Choroid plexus epithelial cell (primary cell): ENCODE data around the gene CRACR2A.
A peak's percentile ranks its signal among the peaks of the same experiment; 100 is the strongest.

ENCODE experiments used
- DNase-seq: peaks from one replicate; pipeline ENCODE4 v3.0.0-alpha.2; 2010; ENCODE audit warnings: low read depth
- H3K4me3 ChIP-seq: 2 replicates; pipeline ENCODE4 v1.5.1; 2011; ENCODE audit warnings: low read depth, mild to moderate bottlenecking, control low read depth, low read length, moderate library complexity
- CTCF ChIP-seq: conservative IDR thresholded peaks from 2 replicates; pipeline ENCODE4 v1.5.1; 2011; ENCODE audit warnings: low read depth, mild to moderate bottlenecking, control low read depth, inconsistent platforms, low read length, moderate library complexity

Gene CRACR2A

GRCh38 chr12:3600039-3600720, 152.7 kb downstream of the CRACR2A start:
- DNase-seq: peak; percentile 47
- no peak overlapping the region for H3K4me3 ChIP-seq
- no peak for TF ChIP-seq CTCF

GRCh38 chr12:3598896-3599860, 153.7 kb downstream of the CRACR2A start:
- TF ChIP-seq CTCF: no peak
- DNase-seq: no peak

GRCh38 chr12:3597526-3598210, 155.2 kb downstream of the CRACR2A start:
- no peak overlapping the region for H3K4me3 ChIP-seq
- no peak for DNase-seq
- TF ChIP-seq CTCF: no peak

More at GRCh38 chr12:3598896-3599860, 153.7 kb downstream of the CRACR2A start:
- H3K4me3 ChIP-seq: no peak overlapping the region

- no peak for DNase-seq
- TF ChIP-seq CTCF: no peak
- H3K4me3 ChIP-seq: no peak overlapping the region
These were observed 156.1 kb downstream of the CRACR2A start for GRCh38 chr12:3596703-3597415.

GRCh38 chr12:3595721-3596120, 157.2 kb downstream of the CRACR2A start:
- H3K4me3 ChIP-seq: no peak overlapping the region
- no peak for DNase-seq
- no peak for TF ChIP-seq CTCF

GRCh38 chr12:3594966-3595365, 157.9 kb downstream of the CRACR2A start:
- no peak overlapping the region for H3K4me3 ChIP-seq
- TF ChIP-seq CTCF: no peak
- DNase-seq: no peak
